Bronchial epithelial cell (primary cell): ENCODE data around the gene SPTAN1. TPM values are rescaled to one million over a fixed set of nuclear protein-coding genes. Genes with fewer than 3 reads are reported as not detected.

Source experiments
- DNase-seq: peaks from one replicate; pipeline ENCODE4 v3.0.0-alpha.2; 2010; ENCODE audit warnings: low read depth
- FAIRE-seq: peaks from 2 replicates; lab custom pipeline; 2011; peaks lifted over from hg19 to GRCh38; lab: Jason Lieb, UNC
- H3K27me3 ChIP-seq: 2 replicates; pipeline ENCODE4 v1.5.1; 2011; ENCODE audit warnings: low read length; ENCODE audit not compliant: control insufficient read depth, insufficient read depth
- H3K36me3 ChIP-seq: 2 replicates; pipeline ENCODE4 v1.5.1; 2011; ENCODE audit warnings: low read length; ENCODE audit not compliant: control insufficient read depth, insufficient read depth
- H3K4me3 ChIP-seq: 2 replicates; pipeline ENCODE4 v1.5.1; 2011; ENCODE audit warnings: mild to moderate bottlenecking, low read depth, low read length, control low read depth
- CTCF ChIP-seq: IDR thresholded peaks from 2 replicates; pipeline ENCODE4 v1.5.1; 2011; ENCODE audit warnings: mild to moderate bottlenecking, moderate library complexity, low read length, control low read depth, inconsistent platforms; ENCODE audit not compliant: insufficient read depth, severe bottlenecking
- total RNA-seq: library from RNA; depleted of rRNA; stranded (reverse); fragments of >200 nt; gene quantifications from 2 replicates; pipeline ENCODE4 v1.2.1, GENCODE V29; 2014

SPTAN1 gene
- total RNA-seq, 1 donor from 2014 or later, result 159 TPM

GRCh38 chr9:128603697-128604096 lies 51.3 kb downstream of the SPTAN1 start:
- FAIRE-seq (no peak), DNase-seq (no peak)
- Histone ChIP-seq H3K27me3 (no peaks in the 10 kb centered on the region), H3K36me3 (peaks cover 42% of the 10 kb centered on the region), H3K4me3 (no peak overlapping the region)
- no peak for TF ChIP-seq CTCF

- no peak overlapping the region for H3K4me3 ChIP-seq
- no peak for TF ChIP-seq CTCF
- peak; percentile 35 for DNase-seq
- FAIRE-seq, result peak; percentile 83
- peaks cover 40% of the 10 kb centered on the region for H3K36me3 ChIP-seq
- no peaks in the 10 kb centered on the region for H3K27me3 ChIP-seq
These were observed 55.4 kb downstream of the SPTAN1 start for GRCh38 chr9:128607642-128608350.

- H3K27me3 ChIP-seq, result no peaks in the 10 kb centered on the region
- DNase-seq (no peak), FAIRE-seq (no peak)
- no peak for TF ChIP-seq CTCF
- no peak overlapping the region for H3K4me3 ChIP-seq
- H3K36me3 ChIP-seq, result peaks cover 34% of the 10 kb centered on the region
These were observed 58.5 kb downstream of the SPTAN1 start for GRCh38 chr9:128610897-128611296.

GRCh38 chr9:128611600-128612394 lies 59.4 kb downstream of the SPTAN1 start:
- H3K27me3 ChIP-seq, result no peaks in the 10 kb centered on the region
- H3K4me3 ChIP-seq, result no peak overlapping the region
- H3K36me3 ChIP-seq, result peaks cover 36% of the 10 kb centered on the region
- FAIRE-seq (no peak), DNase-seq (no peak)
- TF ChIP-seq CTCF, result no peak

GRCh38 chr9:128614728-128615127 lies 62.3 kb downstream of the SPTAN1 start:
- DNase-seq, result peak; percentile 61
- H3K4me3 ChIP-seq, result no peak overlapping the region
- H3K27me3 ChIP-seq, result no peaks in the 10 kb centered on the region
- no peak for TF ChIP-seq CTCF
- H3K36me3 ChIP-seq, result peaks cover 43% of the 10 kb centered on the region
- FAIRE-seq, result no peak
